Stimulated activated CD4-positive, alpha-beta T cell treated with anti-CD3 and anti-CD28 coated beads, Interleukin-4, amount 100 ng/mL, for 1 hour (primary cell): ENCODE data around the gene C2orf68.
"Not testable (repeated sequence)": the region's sequence is repeated elsewhere in the genome, so short reads cannot be mapped to it uniquely, and the experiment has no call there.

ENCODE experiments used
- DNase-seq: peaks from one replicate; pipeline ENCODE4 v3.0.0-alpha.2; 2020

Gene C2orf68

GRCh38 chr2:85628658-85629057 lies 16.8 kb upstream of the C2orf68 start:
- DNase-seq: no peak

- DNase-seq: no peak
These were observed 12.1 kb upstream of the C2orf68 start for GRCh38 chr2:85623991-85624390.

- no peak for DNase-seq
These were observed 9.5 kb upstream of the C2orf68 start for GRCh38 chr2:85621338-85621737.

GRCh38 chr2:85619617-85620016 lies 7.8 kb upstream of the C2orf68 start:
- DNase-seq: no peak

GRCh38 chr2:85617723-85618122 lies 5.9 kb upstream of the C2orf68 start:
- DNase-seq: not testable (repeated sequence)

- no peak for DNase-seq
These were observed 3.5 kb upstream of the C2orf68 start for GRCh38 chr2:85615413-85615728.

- DNase-seq: not testable (repeated sequence)
These were observed 2.9 kb upstream of the C2orf68 start for GRCh38 chr2:85614757-85615156.

GRCh38 chr2:85613717-85614515 lies 2.0 kb upstream of the C2orf68 start:
- no peak for DNase-seq

- DNase-seq: no peak
These were observed 605 bp downstream of the C2orf68 start for GRCh38 chr2:85611217-85611704.

- no peak for DNase-seq
These were observed 4.3 kb downstream of the C2orf68 start for GRCh38 chr2:85607268-85608215.

- no peak for DNase-seq
These were observed 5.8 kb downstream of the C2orf68 start for GRCh38 chr2:85606116-85606455.

- no peak for DNase-seq
These were observed 6.3 kb downstream of the C2orf68 start for GRCh38 chr2:85605406-85606115.

GRCh38 chr2:85604568-85605339 lies 7.1 kb downstream of the C2orf68 start:
- no peak for DNase-seq

GRCh38 chr2:85604133-85604444 lies 7.8 kb downstream of the C2orf68 start:
- DNase-seq: not testable (repeated sequence)

- DNase-seq: peak; percentile 91
These were observed 9.2 kb downstream of the C2orf68 start, which contains the start of gene TMEM150A for GRCh38 chr2:85602476-85603234. Gene TMEM150A (minus strand): TSS chr2:85602698. CDS start chr2:85601948, 750 bp downstream.

GRCh38 chr2:85601771-85602475 lies 9.9 kb downstream of the C2orf68 start:
- no peak for DNase-seq

- DNase-seq: no peak
These were observed 10.7 kb downstream of the C2orf68 start for GRCh38 chr2:85600951-85601770.

- DNase-seq: no peak
These were observed 11.7 kb downstream of the C2orf68 start for GRCh38 chr2:85600235-85600575.

GRCh38 chr2:85599468-85600234 lies 12.2 kb downstream of the C2orf68 start:
- no peak for DNase-seq
